Measurements from ENCODE around the gene IMPDH1.

IMPDH1 gene

GRCh38 chr7:128434413-128435326 is 24.9 kb upstream of the IMPDH1 start:
- no peak for DNase-seq (ENCODE audit: low spot score)

GRCh38 chr7:128431754-128432153 is 22.0 kb upstream of the IMPDH1 start:
- no peak for DNase-seq (ENCODE audit: low spot score)

- DNase-seq (ENCODE audit: low spot score) = no peak
Measured at GRCh38 chr7:128431221-128431620, 21.4 kb upstream of the IMPDH1 start.

DNA sequence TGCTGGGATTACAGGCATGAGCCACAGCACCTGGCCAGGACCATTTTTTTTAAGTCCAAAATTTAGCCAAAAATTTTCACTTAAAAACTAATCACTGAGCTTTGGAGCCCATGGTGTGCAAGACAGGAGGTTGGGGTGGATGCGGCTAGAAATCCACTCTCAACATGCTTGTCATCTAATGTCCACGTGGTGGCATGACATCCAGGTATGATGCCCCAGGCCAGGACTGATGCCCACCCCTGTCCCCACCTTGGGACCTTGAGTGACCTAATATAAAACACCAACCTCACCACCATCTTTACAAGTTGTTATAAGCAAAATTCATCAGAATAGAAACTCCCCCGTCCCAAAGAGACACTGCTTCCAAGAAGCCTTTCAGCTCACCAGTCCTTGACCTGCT is 20.4 kb upstream of the IMPDH1 start:
- no peak for DNase-seq (ENCODE audit: low spot score)

GRCh38 chr7:128427289-128427891 is 17.6 kb upstream of the IMPDH1 start:
- DNase-seq (ENCODE audit: low spot score) = no peak

GRCh38 chr7:128425850-128426249 is 16.1 kb upstream of the IMPDH1 start:
- peak; percentile 69 for DNase-seq (ENCODE audit: low spot score)

DNA sequence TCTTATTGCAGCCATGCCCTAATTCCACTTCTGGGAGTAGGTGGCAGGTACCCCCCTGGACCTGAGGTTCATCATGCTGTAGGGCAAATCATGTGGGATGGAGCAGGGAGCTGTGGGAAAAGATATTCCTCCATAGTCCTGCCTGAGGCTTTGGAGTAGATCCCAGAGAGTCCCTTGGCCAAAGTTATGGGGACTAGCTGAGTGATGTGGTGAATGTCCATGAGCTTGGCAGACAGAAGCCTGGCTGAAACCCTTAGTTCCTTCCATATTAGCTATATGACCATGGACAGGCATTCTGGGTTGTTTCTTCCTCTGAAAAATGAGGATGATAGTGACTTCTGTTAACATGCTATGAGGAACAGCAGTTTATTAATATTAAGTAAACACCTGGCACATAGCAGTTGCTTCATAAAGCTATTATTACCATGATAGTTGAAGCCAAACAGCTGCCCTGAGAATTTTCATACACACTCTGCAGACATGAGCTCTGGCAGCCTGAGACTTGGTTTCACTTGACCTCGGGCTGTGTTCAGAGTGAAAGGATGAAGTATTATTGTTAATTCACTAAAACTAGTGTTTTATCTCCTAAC is 15.0 kb upstream of the IMPDH1 start:
- DNase-seq (ENCODE audit: low spot score) = no peak

DNA sequence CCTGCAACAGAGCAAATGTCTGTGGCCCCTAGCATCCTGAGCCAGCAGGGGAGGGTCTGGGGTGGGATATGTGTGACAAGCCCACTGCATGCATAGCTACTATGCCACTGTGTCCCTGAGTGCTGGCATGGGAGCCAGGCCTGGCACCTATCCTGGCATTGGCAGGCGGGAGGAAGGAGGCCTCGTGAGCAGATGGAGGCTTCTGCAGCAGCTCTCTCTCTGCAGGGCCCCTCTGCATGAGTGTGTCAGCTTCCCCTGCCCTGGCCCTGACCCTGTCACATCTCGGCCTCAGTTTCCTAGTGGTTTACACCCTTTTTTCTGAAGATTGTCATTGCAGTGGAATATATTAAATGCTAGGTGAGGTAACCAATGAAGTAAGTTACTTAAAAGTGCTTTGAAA is 13.1 kb upstream of the IMPDH1 start:
- DNase-seq (ENCODE audit: low spot score) = no peak

DNA sequence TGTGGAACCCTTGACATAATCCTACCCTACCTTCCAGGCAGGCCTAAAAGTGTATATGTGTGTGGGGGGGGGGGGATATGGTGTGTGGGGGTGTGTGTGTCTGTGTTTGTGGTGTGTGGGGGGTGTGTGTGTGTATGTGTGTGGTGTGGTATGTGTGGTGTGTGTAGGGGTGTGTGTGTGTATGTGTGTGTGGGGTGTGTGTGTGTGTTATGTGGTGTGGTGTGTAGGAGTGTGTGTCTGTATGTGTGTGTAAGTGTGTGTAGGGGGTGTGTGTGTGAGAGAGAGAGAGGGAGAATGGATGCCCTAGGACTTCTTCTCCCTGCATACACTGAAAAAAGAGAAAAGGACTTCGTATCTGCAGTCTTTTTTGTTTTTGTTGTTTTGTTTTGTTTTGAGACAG is 12.3 kb upstream of the IMPDH1 start:
- DNase-seq (ENCODE audit: low spot score) = no peak

DNA sequence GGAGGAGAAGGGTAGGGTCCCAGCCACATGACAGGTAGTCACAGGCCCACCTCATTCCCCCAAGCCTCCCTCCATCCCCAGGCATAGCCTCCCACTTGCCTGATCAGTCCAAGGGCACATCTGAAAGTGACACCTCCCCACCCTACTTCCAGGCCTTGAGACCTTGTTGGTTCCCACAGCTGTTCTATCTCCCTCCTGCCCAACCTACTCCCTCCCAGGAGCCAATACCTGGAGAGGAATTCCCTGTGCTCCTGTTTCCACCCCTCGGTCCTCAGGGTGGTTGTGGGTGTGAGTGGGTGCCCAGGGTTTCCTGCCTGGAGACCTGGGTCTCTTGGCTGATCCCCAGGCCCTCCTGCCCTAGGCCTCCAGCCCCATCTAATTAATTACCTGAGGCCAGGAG is 11.6 kb upstream of the IMPDH1 start:
- DNase-seq (ENCODE audit: low spot score) = no peak

DNA sequence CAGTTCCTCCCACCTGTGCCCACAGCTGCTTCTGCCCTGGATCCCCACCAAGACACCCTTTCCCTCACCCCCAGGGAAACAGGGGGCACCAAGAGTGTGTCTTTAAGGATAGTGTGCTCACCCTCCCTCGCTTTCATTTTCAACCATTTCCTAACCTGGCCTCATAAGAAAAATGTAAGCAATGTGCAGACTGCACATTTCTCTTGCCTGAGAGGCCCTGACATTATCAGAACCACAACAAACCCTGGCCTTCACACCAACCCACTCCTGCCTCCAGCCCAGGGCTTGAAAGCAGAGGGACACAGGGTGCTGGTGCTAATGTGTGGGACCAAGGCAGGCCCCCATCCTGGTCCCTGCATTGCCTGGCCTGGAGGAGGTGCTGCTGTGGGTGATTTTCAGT is 11.0 kb upstream of the IMPDH1 start:
- DNase-seq (ENCODE audit: low spot score) = no peak

DNA sequence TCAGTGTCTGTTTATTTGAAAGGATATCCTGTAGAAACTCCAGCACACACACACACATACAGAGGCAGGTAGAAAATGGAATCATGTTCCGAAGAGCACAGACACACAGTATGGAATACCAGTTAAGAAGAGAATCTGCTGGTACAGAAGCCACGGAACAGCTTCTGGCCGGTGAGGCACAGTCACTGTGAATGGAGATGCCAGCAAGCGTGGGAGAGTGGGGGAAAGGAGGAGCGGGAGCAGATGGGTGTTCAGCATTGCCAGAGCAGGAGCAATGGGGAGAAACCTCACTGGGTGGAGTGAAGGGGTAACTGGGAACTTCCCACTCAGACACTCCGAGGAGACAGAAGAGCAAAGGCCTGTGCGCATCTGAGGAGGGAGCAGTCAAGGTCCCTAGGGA is 9.5 kb upstream of the IMPDH1 start:
- no peak for DNase-seq (ENCODE audit: low spot score)

DNA sequence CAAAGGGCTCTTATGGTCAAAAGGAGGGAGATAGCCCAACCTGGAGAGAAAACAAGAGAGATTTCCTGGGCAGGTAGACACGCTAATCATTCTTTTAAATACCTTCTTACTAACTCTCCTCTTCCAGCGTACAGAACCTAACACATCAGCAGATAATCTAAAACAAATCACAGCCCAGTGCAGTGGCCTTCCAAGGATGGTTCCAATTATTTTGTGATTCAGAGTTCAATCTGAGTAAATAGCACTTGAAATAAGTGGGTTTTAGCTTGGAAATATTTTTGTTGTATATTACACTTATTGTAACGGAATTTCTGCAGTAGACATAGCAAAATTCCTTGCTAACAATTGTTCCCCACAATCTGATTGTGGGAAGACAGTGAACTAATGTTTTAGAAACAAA is 7.3 kb upstream of the IMPDH1 start:
- DNase-seq (ENCODE audit: low spot score) = no peak

GRCh38 chr7:128415217-128415785 is 5.5 kb upstream of the IMPDH1 start:
- no peak for DNase-seq (ENCODE audit: low spot score)

GRCh38 chr7:128410451-128410753 is 620 bp upstream of the IMPDH1 start:
- DNase-seq (ENCODE audit: low spot score) = no peak

GRCh38 chr7:128408709-128409595 is 830 bp downstream of the IMPDH1 start:
- no peak for DNase-seq (ENCODE audit: low spot score)

- DNase-seq (ENCODE audit: low spot score) = no peak
Measured at GRCh38 chr7:128407751-128408708, 1.8 kb downstream of the IMPDH1 start.

GRCh38 chr7:128407233-128407589 is 2.6 kb downstream of the IMPDH1 start:
- no peak for DNase-seq (ENCODE audit: low spot score)

- DNase-seq (ENCODE audit: low spot score) = no peak
Measured at GRCh38 chr7:128406314-128407232, 3.2 kb downstream of the IMPDH1 start.
